ENCODE measurements around the gene LRIT1.

LRIT1 gene

DNA sequence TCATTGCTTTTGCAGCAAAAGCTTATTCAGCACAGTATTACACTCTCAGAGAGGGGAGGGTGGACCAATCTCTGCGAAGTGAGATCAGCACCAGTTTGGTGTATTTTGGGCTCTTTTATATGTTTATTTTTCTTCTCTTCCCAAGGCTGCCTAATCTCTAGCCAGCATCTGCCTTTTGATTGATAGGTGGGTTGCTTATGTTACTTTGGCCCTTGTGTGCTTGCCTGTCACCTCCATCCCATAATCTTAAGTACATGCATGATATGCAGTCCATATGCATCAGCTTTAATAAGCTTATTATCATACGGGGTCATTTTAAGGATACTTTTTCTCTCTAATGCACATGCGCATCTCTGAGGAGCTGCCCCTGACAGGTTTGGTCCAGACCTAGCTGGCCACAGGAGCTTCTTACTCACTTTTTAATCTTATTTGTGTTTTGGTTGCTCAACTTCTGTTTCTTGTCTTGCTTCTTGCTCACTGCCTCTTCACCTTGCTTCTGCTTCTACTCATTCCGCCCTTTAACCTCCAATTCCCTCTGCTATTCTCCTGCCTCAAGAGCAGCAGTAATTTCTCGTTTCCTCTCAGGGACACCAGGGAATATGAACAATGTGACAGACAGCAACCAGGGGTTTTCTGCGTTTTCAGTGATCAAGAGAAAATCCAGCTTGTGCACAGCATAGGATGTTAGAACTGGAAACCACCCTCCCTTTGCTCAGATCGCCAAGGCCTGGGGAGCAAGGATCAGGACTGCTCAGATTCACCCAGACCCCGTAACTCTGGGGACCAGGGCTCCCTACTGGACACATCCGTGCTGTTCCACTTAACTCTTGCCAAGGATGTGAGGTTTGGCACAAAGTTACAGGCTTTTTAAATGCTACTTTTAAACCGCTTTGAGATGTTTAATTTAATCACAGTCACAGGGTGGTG is 13.5 kb upstream of the LRIT1 start:
- DNase-seq (ENCODE audit: low read depth), result peak; percentile 3

DNA sequence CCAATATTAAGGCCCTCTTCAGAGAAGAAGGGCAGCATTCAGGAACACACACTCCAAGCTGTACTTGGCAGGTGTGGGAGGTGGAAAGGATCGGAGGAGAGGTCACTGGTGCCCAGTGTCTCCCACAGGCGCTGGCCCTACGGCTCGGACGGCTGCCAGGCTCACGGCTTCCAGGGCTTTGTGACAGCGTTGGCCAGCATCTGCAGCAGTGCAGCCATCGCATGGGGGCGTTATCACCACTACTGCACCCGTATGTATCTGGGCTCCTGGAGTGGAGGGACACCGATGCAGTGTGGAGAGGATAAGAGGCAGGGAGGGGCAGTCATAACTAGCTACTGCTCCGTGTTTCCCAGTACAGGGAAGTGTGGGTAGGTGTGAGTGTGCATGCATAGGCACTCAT is 7.4 kb upstream of the LRIT1 start:
- no peak for DNase-seq (ENCODE audit: low read depth)

DNA sequence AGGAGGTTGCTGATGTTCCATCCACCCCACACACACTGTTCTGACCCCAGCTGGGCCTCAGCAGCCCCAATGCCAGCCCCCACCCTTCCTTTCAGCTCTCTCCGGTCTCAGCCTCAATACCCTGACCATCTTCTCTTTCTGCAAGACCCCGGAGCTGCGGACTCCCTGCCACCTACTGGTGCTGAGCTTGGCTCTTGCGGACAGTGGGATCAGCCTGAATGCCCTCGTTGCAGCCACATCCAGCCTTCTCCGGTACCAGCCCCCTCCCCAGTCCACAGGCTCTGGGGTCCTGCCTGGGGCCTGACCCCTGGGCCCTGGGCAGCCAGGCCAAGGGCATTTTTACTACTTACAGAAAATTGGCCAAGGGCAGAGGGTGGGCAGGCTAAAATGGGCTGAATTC is 6.2 kb upstream of the LRIT1 start:
- no peak for DNase-seq (ENCODE audit: low read depth)

DNA sequence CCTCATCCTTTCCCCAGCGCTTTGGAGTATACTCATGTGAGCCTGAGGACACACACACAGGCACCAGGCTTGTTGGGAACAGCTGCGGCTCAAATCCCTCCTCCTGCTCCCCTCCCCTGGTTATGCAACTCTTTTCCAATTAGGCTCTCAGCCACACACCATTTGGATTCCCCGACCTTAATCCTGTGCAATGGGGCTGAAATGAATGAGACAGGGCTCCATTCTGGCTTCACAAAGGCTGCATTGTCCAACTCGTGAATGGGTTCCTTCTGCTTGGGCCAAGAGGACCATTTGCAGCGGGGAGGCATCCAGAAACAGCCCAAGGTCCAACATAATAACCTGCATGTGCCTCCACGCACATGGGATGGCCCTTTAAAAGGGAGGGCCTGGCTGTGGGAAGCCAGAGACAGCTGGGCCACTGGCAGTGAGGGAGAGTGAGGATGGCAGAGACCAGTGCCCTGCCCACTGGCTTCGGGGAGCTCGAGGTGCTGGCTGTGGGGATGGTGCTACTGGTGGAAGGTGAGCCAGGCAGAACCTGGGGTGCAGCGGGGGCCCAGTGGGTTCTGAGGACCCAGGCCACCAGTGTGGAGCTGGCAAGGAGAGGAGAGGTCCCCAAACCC is 3.4 kb upstream of the LRIT1 start, which contains the start of gene RGR:
RGR (plus strand) TSS at position 403 of the 620 bp plus-strand sequence; CDS start at position 441, 38 bp downstream.
- no peak for DNase-seq (ENCODE audit: low read depth)

DNA sequence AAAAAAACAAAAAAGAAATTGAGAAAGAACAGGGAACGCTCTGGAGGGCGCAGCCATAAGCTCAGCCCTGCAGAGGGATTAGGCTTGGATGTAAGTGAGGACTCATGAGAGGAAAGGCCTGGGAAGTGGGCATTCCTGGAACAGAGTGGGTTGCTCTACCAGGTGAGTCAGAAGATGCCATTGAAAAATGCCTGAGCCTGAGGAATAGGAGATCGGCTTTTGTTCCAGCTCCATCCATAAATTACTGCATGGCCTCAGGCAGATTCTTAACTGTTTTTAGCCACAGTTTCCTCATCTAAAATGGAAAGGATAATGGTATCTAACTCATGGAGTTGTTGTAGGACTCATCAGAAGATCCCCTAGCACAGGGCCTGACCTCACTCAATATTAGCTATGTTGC is 2.4 kb upstream of the LRIT1 start:
- no peak for DNase-seq (ENCODE audit: low read depth)

DNA sequence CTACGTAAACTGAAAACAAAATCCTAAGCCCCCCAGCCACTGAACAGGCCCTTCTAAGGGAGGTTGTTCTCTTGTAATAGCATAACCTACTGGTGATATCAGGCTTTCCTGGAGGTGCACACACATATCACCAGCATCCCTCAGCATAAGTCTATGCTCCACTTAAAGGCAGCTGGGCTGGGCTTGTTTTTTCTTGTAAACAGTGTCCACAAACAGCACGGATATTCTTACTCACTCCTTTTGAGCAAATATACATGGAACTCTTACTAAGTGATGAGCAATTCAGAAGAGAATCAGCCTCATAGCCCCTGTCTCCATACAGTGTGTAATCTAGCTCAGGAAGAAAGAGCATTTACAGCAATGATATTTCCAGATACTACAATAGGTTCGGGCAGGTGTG is 2.4 kb downstream of the LRIT1 start:
- DNase-seq (ENCODE audit: low read depth), result no peak

DNA sequence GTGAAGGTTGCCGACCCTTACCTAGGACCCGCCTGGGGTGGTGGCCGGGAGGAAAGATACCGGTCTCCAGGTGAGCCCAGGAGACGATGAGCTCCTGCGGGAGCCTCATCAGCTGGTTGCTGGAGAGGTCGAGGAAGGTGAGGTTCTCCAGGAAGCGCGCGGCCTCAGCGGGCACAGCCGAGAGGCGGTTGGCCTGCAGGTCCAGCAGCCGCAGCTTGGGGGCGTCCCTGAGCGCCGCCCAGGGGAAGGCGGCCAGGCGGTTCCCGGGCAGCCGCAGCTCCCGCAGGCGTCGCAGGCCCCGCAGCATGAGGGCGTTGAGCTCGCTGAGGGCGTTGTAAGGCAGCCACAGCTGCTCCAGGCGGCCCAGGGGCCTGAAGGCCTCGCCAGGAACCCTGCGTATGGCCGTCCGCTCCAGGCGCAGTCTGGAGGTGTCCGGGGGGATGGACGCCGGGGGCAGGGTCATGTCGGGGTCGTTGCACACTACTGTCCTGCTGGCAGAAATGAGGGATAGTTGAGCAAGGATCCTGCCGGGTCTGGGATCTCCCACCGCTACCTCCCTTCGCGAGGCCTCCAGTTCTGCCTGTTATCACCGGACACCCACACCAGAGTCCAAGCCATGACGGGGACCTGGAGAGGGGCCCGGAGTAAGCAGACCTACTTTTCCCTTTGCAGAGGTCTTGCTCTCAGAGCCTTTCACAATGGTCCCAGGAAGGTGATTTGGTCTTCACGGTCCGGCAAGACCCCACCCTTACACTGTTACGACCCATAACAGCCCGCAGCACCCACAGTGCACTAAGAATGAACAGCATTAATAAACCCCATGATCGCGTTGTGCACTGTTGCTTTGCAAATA is 3.9 kb downstream of the LRIT1 start:
- no peak for DNase-seq (ENCODE audit: low read depth)

DNA sequence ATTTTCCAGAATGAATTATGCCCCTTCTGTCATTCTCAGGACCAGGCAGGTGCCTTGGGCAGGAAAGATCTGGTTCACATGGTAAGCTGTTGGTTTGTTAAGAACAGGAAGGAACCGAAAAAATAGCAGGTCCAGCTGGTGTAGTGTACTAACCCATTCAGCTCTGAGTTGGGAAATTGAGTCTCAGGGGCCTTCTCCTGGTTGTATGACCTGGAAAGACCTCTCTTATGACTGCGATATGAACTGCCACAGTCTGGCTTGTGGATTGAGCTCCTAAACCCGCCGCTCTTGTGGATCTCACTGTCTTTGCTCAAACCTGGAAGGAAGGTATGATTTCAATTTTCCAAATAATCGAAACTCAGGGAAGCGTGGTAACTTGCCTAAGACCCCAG is 4.5 kb downstream of the LRIT1 start:
- DNase-seq (ENCODE audit: low read depth), result no peak

DNA sequence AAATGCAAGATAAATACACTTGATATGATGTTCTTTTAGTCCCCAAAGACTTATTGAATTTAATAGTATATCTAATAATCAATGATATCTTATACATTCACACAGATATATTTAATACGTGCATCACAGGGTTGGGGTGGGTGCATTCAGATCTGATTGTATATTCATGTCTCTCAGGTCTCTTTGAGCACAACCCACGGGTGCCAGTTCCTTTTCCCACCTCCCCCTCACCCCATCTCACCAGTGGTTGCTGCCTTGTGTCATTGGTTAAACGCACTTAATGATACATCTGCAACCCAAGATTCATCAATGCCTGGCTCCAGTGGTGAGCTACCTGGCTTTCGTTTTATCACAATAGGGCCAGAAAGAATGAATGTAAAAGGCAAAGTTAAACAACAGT is 6.2 kb downstream of the LRIT1 start:
- DNase-seq (ENCODE audit: low read depth), result no peak

DNA sequence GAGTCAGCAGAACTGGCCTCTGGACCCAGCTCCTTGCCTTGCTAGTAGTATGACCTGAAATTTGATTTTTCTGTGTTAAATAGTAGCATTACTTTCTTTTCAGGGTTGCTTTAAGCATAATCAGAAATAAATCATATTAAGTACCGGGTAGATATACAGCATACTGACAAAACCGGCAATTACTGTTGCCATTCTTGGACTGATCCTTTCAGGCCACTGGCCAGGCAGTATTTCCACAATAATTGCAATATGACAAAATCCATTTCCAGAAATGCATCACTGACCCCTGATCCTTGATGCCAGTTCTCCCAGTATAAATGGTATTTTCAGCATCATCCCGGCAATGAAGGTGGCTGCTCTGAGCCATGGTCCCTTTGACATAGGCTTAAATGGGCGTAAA is 6.9 kb downstream of the LRIT1 start:
- no peak for DNase-seq (ENCODE audit: low read depth)

DNA sequence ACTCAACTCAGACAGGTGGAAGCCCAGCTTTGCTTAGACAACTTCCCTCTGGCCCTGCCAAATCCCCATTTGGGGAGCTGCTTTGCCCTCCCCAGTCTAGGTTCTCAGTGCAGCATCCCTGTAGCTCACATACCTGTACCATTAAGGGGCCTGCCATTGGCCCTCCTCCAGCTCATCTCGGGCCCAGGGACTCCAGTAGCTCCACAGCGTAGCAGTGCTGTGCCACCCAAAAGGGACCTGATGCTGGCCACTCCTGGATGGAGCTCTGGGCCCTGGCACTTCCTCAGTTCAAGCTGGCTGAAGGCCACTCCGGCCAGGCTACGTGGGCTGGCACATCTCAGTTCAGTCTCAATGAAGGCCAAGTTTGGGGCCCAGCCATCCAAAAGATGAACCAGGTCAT is 7.4 kb downstream of the LRIT1 start:
- DNase-seq (ENCODE audit: low read depth), result no peak

DNA sequence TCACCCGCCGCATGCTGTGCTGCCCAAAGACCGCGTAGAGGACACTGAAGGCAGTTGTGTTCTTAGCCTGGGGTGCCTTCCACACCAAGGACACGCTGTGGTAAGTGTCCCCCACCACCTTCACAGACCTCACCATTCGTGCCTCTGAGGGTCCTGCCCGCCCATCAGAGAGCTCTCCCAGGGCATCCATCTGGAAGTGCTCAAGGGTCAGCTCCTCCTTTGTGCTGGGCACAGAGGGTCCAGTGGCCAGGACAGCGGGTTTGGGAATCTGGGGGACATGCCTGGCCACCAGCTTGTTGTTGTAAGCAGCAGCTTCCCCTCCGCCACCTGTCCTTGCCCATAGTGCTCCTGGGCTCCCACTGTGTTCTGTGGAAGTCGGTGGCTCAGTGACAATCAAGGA is 9.0 kb downstream of the LRIT1 start:
- DNase-seq (ENCODE audit: low read depth), result no peak

DNA sequence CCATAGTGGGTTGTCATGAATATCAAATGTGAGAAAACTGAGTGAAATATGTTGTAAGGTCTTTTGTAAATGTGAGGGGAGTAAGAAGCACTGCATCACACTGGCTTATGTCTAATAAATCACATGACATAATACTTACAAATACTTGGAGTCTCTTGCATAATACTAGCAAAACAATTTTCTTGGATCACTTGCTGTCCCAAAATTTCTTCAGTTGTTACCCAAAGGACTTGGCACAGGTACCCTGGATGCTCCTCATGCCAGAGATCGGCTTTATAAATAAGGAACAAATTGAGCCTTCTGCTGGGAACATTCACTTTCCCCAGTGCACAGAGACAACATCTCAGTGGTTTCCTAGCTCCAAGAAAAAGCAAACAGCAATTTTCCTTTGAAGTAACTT is 11.0 kb downstream of the LRIT1 start:
- DNase-seq (ENCODE audit: low read depth), result no peak

DNA sequence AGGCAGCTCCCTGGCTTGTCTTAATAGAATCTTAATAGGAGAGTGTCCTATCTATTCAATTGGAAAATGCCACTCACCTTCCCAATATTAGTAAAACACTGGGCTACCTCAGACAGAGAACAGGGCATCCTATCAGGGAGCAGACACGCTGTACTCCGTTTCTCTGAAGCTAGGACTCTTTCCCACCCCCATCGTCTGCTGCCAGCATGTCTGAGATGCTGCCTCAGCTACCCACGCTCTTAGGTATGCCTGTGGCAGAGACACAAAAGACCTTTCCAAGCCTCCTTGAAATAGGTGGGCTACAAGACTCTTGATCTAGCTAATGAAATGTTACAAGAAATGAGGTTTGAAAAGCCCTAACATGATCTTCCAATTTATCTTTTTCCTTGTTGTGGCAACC is 13.5 kb downstream of the LRIT1 start:
- no peak for DNase-seq (ENCODE audit: low read depth)

DNA sequence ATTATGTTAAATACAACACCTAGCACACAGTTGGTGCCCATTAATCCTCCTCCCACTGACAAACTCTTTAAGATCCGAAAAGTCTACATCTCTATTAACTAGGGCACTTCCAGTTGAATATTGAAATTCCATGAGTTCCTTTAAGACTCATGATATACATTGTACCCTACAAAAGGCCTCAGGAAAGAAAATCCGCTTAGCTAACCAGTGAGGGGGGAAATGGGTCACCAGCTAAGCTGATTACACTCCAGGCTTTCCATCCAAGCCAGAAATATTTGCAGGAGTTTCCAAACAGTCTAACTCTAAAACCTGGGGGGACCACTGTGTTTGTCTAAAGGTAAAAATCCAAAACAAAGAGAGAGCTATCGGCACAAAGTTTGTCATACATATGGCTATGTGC is 14.7 kb downstream of the LRIT1 start:
- DNase-seq (ENCODE audit: low read depth), result no peak

DNA sequence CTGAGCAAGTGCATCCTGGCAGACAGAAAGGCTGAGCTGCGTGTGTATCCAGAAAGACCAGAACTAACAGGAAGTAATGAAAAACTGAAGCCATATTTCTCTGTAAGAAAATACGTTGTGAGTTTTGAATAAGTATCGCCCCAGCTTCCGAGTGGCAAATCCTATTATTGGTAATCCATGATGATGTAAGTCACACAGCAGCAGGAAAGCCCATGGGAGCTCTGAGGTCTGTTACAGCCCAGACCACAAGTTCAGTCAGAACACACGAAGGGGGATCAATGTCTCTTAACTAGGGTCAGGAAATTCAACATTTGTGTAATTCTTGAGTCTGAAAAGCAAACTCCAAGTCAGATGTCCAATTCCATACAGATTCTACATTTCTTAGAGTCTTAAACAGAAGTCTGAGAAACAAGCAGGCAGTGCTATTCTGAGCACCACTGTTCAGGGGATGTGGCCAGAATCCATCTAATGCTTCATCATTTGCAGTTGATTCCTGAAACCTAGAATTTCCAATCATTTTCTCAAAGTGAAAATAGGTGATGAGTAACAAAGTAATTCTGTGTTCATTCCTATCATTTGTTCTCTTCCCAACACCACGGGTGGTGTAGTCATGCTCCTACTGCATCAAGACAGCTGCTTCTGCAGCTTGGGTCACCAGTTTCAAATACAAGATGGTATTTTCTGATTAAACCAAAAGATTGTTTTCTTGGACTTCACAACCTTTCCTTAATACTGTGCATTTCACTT is 15.7 kb downstream of the LRIT1 start, which contains the start of gene LRIT2:
LRIT2 (minus strand) TSS at position 118 of the 747 bp plus-strand sequence; CDS start at position 94, 24 bp downstream.
- no peak for DNase-seq (ENCODE audit: low read depth)

DNA sequence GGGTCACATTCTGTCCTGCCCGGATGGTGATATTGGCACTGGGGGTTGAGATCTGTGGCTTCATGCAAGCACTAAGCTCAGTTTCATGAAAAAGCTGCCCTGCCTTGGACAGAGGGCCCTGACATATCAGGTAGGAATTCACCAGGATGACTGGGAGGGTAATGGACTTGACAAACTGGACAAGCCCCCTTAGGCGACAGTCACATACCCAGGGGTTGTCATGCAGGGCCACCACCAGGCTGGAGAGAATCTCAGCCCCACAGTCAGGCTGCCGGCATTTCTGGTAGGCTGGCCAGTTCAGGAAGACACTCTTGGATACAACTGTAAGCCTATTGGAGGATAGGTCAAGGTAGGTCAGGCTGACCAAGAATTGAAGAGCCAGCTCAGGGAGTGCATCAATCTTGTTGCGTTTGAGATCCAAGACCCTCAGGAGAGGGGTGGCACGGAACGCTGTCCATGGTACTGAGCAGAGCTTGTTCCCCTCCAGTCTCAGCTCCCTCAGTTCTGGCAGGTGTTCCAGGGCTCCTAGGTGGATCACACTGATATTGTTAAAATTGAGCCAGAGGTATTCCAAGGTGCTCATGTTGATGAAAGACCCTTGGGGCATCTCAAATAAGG is 16.8 kb downstream of the LRIT1 start:
- no peak for DNase-seq (ENCODE audit: low read depth)

DNA sequence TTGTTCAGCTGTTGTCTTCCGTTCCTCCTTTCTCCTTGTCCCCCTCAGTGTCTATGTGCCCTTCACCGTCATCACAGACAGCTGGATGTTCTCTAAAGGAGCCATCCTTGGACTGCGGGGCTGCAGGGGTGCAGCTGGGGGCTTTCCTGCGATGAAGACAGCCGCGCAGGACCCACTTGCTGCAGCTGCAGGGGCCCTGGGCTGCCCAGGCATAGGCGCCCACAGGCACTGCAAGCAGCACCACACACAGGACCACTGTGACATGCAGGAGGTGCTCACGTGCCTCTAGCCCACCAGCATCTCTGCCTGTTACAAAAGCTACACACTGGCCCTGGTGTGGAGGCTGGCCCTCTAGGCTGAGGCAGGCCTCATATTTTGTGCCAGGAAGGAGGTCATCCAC is 19.4 kb downstream of the LRIT1 start:
- DNase-seq (ENCODE audit: low read depth), result no peak

DNA sequence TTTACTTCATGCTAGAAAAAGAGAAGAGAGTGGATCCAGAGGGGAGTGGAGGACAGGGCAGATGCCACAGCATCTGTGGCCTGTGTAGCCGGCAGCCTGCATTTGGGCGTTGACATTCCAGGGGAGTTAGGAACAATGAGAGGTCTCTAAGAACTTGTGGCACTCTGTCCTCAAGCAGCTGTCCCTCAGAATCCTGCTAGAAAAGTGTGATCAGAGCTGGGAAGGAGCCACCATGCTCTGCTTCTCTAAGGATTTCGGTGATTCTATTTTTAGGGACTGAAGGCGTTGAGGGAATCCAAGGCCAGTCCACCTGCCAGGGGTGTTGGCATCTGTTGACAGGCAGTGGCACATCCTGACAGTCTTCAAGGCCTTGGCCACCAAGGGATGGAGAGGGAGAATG is 23.6 kb downstream of the LRIT1 start:
- DNase-seq (ENCODE audit: low read depth), result no peak

DNA sequence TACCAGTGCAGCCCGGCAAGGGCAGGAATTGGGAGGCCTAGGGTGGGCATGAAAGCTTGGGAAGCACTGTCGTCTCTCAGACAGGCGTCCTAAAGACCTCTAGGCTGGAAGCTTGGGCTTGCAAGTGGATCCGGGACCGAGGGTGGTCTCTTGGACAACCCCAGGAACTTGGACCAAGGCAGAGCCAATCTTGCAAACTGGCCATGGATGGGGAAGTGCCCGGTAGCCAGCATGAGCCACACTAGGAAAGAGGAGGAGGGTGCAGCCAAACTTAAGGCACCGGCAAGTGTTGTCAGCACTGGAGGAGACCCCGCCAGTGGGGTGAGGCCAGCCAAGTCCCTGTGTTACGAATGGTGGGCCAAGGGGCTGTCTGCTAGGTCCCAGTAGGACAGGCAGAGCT is 24.5 kb downstream of the LRIT1 start:
- no peak for DNase-seq (ENCODE audit: low read depth)

DNA sequence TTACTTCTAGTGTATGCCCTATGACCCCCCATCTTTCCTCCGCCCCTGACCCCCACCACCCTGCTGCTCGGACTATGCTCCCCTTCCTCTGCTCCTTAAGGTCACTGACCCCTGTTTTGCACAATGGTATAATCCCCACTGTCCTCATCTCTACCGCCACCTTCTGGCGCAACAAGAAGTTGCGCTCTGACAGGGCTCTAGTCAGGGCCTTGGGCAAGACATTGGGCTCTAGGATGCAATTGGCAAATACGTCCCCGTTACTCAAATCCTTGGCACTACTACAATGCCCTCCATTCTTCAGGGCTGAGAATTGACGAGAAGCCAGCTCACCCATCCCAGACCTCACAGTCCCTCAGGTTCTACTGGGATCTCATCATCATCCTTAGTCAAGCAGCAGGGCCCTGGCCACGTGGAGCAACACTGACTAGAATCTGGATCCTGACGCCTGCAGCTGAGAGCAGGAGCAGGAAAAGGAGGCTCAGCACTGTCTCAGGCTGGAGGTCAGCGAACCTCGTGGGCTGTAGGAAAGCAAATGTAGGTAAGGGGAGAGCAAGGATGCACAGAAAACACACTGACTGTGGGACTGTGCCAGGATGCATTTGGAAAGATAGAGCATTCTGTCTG is 26.6 kb downstream of the LRIT1 start:
- DNase-seq (ENCODE audit: low read depth), result no peak

All from amniotic epithelial cell (primary cell).